Left lung (tissue), 10 donors: ENCODE results near the gene DNAH9. TPM values are rescaled to one million over a fixed set of nuclear protein-coding genes. Genes with fewer than 3 reads are reported as not detected.

Source experiments
- ATAC-seq: fragments of 200-7000 bp; cut with Tn5 transposase; one replicate; pipeline ENCODE4 v1.9.1; 2020; ENCODE audit warnings: moderate library complexity
- DNase-seq, 4 donors: peaks; one replicate each; pipeline ENCODE4 v3.0.0-alpha.2; 2013 to 2020
- H3K27ac ChIP-seq, 2 donors: fragments of 200-600 bp; sonication (generic) in 1 of 2; one replicate each; pipeline versions ENCODE4 v1.5.0 to v1.8.0; 2020 to 2021
- H3K27me3 ChIP-seq, 2 donors: fragments of 200-600 bp; sonication (generic) in 1 of 2; one replicate each; pipeline versions ENCODE4 v1.5.0 to v1.8.0; 2020 to 2021
- H3K36me3 ChIP-seq, 2 donors: fragments of 200-600 bp; sonication (generic) in 1 of 2; one replicate each; pipeline versions ENCODE4 v1.5.0 to v1.8.0; 2020 to 2021
- H3K4me1 ChIP-seq, 2 donors: fragments of 200-600 bp; one replicate each; pipeline ENCODE4 v1.8.0; 2021
- H3K4me3 ChIP-seq, 2 donors: fragments of 200-600 bp; sonication (generic) in 1 of 2; one replicate each; pipeline versions ENCODE4 v1.5.0 to v1.8.0; 2020 to 2021; ENCODE audit warnings: mild to moderate bottlenecking in 1 of 2
- H3K9me3 ChIP-seq, 2 donors: fragments of 200-600 bp; sonication (generic) in 1 of 2; one replicate each; pipeline versions ENCODE4 v1.5.0 to v1.8.0; 2020 to 2021
- CTCF ChIP-seq, 2 donors: fragments of 200-600 bp; sonication (generic) in 1 of 2; IDR thresholded peaks; one replicate each; pipeline versions ENCODE4 v1.5.0 to v1.8.0; 2021; ENCODE audit warnings: antibody characterized with exemption in 2 of 2
- intact Hi-C, 2 donors: fragments of 100-400 bp; cut with DNase I; formaldehyde crosslinking; loops; one replicate each; pipeline versions ENCODE4 v1.11.2 to v1.14.2; 2022
- polyA plus RNA-seq, 6 donors: library from polyadenylated mRNA; unstranded; fragments of 120-200 nt; gene quantifications; one replicate each; pipeline ENCODE4 v1.2.1, GENCODE V29; 2013; ENCODE audit not compliant: insufficient read length in 6 of 6
- total RNA-seq, 2 donors: library from RNA; stranded (reverse); fragmentation: NEBNext Ultra II Directional; extraction: Animal tissue kit (Norgen Biotek cat#: 25700); gene quantifications; one replicate each; pipeline ENCODE4 v1.2.1, GENCODE V29; 2021
- donor health status: DM: no; HTN: yes; CAD: no.
- donor health status: DM: no; HTN: no; CAD: no.

The DNAH9 gene
- total and polyA plus RNA-seq, 8 donors = 0.38 to 12.0 (median 7.5) TPM

DNA sequence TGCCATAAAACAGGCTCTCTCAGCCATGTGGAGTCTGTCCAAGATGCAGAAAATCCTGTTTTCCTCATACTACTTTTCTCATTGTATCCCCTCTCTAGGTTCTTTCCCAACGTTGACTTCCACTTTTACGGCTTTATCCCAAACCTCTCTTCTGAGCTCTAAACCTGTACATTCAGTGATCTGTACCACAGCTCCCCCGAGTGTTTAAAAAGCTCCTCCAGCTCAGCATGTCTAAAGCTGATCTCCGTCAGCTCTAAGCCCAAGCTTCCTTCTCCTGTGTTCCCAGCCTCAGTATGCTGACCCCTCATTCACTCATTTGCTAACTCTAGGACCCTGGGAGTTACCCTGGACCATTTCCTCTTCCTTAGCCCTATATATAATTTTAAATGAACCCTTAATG lies 144.6 kb downstream of the DNAH9 start:
- ATAC-seq (peak; percentile 39), DNase-seq (peak in 1 of 4 donors; percentile 7)
- TF ChIP-seq CTCF (IDR thresholded peaks at IDR 0.05) = no peak
- Histone ChIP-seq H3K9me3 (peaks cover 0 to 14% of the 10 kb centered on the region in 2 donors), H3K36me3 (no peaks in the 10 kb centered on the region), H3K27ac (no peak overlapping the region), H3K4me1 (no peaks in the 10 kb centered on the region), H3K27me3 (no peaks in the 10 kb centered on the region), H3K4me3 (no peak overlapping the region)
- intact Hi-C loops = no loop called here

DNA sequence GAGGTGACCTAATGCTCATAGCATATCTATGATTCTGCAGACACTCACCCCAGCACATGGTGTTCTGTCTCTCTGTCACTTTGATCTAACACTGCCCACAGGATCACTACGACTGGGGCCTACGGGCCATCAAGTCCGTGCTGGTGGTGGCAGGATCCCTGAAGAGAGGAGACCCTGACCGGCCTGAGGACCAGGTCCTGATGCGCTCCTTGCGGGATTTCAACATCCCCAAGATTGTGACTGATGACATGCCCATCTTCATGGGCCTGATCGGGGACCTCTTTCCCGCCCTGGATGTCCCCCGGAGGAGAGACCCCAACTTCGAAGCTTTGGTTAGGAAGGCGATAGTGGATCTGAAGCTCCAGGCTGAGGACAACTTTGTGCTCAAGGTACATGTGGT lies 146.4 kb downstream of the DNAH9 start:
- no peak overlapping the region for H3K4me3 ChIP-seq
- H3K27ac ChIP-seq = no peak overlapping the region
- ATAC-seq (no peak), DNase-seq (no peak)
- no peaks in the 10 kb centered on the region for H3K36me3 ChIP-seq
- H3K9me3 ChIP-seq = peaks cover 0 to 14% of the 10 kb centered on the region in 2 donors
- no peak for TF ChIP-seq CTCF (IDR thresholded peaks at IDR 0.05)
- intact Hi-C loops = no loop called here
- no peaks in the 10 kb centered on the region for H3K4me1 ChIP-seq
- no peaks in the 10 kb centered on the region for H3K27me3 ChIP-seq

DNA sequence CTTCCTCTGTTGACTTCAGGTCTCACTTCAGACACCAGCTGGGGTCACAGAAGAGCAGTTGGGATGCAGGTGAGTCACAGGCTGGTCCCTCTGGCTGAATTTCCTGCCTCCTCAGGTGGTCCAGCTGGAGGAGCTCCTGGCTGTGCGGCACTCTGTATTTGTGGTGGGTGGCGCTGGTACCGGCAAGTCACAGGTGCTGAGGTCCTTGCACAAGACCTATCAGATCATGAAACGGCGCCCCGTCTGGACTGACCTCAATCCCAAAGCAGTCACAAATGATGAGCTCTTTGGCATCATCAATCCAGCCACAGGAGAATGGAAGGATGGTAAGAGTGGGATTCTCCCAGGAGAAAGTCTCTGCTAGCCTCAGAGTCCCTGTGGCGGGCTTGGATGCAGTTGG lies 149.2 kb downstream of the DNAH9 start:
- intact Hi-C loops = no loop called here
- no peak overlapping the region for H3K27ac ChIP-seq
- H3K27me3 ChIP-seq = no peaks in the 10 kb centered on the region
- no peaks in the 10 kb centered on the region for H3K4me1 ChIP-seq
- no peak overlapping the region for H3K4me3 ChIP-seq
- no peak for TF ChIP-seq CTCF (IDR thresholded peaks at IDR 0.05)
- no peaks in the 10 kb centered on the region for H3K36me3 ChIP-seq
- no peak for ATAC-seq
- DNase-seq = no peak
- peaks cover 0 to 14% of the 10 kb centered on the region in 2 donors for H3K9me3 ChIP-seq

GRCh38 chr17:11757815-11758214 lies 159.5 kb downstream of the DNAH9 start:
- H3K36me3 ChIP-seq = no peaks in the 10 kb centered on the region
- DNase-seq = no peak
- peaks cover 0 to 9% of the 10 kb centered on the region in 2 donors for H3K9me3 ChIP-seq
- H3K27me3 ChIP-seq = no peaks in the 10 kb centered on the region
- TF ChIP-seq CTCF (IDR thresholded peaks at IDR 0.05) = no peak
- no peak for ATAC-seq
- intact Hi-C loops = no loop called here
- H3K4me1 ChIP-seq = no peaks in the 10 kb centered on the region
- H3K4me3 ChIP-seq = no peak overlapping the region
- H3K27ac ChIP-seq = no peak overlapping the region

- no peak overlapping the region for H3K27ac ChIP-seq
- DNase-seq = no peak
- no peak for ATAC-seq
- peaks cover 0 to 5% of the 10 kb centered on the region in 2 donors for H3K27me3 ChIP-seq
- no peaks in the 10 kb centered on the region for H3K4me1 ChIP-seq
- H3K36me3 ChIP-seq = no peaks in the 10 kb centered on the region
- H3K4me3 ChIP-seq = no peak overlapping the region
- no peaks in the 10 kb centered on the region for H3K9me3 ChIP-seq
- no peak for TF ChIP-seq CTCF (IDR thresholded peaks at IDR 0.05)
- intact Hi-C loops = no loop called here
These were observed 169.8 kb downstream of the DNAH9 start for GRCh38 chr17:11768106-11768505.
